GM12874 (cell line): ENCODE measurements around the gene PLXNA3.

Source experiments
- TF ChIP-seq, protein P1 (sequence below): IDR thresholded peaks from 2 replicates; pipeline ENCODE4 v1.5.1; 2011; ENCODE audit warnings: low read depth, mild to moderate bottlenecking, control low read depth, low read length, moderate library complexity; ENCODE audit not compliant: insufficient read depth

PLXNA3 gene

DNA sequence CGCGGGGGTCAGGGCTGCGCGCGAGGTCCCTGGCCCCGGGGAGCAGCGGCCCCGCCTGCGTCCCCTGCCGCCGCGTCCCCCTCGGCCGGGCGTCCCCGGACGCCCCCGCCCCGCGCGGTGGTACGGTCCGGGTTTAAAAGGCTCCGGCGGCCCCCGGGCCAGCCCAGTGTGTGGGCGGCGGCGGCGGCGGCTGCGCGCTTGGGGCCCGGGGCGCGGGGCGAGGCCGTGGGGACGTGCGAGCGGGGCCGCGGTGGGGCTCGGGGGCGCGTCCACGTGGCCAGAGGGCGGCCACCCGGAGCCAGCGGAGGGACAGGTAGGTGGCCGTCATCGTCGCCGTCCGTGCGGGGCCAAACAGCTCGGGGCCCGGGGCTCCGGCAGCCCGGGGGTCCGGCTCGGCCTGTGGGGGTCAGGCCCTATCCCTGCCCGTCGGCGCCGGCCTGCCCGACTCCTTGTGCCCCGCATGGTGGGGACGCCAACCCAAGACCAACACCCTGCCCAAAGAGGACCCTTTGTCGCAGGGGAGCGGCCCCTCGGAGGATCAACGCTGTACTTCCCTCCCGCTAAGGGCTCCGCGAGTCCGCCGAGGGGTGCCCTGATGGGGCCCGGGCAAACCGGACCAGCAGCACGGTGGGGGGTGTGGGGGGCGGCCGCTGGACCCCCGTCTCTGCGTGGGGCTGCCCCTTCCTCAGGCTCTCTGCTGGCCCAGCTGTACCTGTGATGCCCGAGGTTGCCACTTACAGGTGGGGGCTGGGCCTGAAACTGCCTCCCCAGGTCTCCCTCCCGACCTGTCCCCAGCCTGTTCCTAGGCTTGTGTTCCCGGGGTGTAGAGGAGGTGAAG is at the start of gene PLXNA3:
Gene PLXNA3, plus strand, starts transcription at position 166 of the 838 bp plus-strand sequence. CDS start 1,903 bp downstream, outside the sequence.
- TF ChIP-seq, protein P1, sequence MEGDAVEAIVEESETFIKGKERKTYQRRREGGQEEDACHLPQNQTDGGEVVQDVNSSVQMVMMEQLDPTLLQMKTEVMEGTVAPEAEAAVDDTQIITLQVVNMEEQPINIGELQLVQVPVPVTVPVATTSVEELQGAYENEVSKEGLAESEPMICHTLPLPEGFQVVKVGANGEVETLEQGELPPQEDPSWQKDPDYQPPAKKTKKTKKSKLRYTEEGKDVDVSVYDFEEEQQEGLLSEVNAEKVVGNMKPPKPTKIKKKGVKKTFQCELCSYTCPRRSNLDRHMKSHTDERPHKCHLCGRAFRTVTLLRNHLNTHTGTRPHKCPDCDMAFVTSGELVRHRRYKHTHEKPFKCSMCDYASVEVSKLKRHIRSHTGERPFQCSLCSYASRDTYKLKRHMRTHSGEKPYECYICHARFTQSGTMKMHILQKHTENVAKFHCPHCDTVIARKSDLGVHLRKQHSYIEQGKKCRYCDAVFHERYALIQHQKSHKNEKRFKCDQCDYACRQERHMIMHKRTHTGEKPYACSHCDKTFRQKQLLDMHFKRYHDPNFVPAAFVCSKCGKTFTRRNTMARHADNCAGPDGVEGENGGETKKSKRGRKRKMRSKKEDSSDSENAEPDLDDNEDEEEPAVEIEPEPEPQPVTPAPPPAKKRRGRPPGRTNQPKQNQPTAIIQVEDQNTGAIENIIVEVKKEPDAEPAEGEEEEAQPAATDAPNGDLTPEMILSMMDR: no peak

DNA sequence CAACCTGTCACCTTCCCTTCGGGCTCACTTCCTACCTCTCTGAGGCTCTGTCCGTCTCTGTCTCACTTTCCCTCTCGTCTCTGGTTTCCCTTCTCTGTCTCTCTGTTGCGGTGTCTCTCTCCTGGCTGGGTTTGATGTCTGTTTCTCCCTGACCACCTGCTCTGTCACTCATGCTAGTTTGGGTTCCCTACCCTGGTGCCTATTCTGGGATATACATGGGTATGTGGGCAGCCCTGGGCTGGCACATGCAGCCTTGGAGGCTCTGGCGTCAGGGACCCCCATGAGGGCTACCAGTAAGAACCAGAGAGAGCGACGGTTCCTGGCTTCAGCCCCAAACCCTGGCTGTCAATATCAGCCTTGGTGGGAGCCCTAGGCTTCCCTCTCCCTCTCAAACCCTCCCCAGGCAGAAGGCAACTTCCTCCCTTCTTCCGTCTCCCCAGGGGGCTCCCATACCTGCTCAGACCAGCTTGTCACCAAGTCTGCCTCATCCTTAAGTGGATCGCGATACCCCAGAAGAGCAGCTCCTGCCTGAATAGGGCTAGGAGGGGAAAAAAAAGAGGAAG is 49.3 kb upstream of the PLXNA3 start:
- TF ChIP-seq, protein P1: no peak

DNA sequence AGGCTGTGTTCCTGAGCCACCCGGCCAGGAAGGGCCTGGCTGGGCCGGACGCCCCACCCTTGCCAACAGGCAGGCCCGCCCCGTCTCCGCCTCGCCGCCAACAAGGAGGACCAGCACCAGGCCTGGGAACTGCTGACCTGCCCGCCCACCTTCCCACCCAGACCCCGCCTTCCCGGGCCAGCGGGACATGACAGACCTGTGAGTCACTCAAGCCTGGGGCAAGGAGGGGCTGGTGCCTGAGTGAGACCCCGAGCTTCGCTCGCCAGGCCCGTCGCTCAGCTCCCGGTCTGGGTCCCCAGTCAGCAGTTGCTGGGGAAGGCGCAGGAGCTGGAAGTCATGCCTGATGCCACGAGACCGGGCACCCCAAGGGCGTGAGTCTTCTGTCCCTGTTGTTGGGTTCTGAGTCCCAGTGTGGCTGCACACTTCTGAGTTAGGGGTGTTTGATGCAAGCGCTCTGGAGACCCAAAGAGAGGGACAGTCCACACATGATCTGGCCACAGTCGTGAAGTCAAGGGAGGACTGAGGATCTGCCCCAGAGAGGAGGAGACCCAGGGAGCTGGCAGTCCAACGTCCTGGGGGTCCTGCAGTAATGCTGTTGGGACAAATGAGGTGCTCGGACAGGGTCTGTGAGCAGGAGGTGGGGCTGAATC is 48.7 kb upstream of the PLXNA3 start, which contains the start of gene DNASE1L1:
Gene DNASE1L1, minus strand, starts transcription at position 33 of the 650 bp plus-strand sequence. CDS start 3,686 bp downstream, outside the sequence.
- TF ChIP-seq, protein P1: no peak

DNA sequence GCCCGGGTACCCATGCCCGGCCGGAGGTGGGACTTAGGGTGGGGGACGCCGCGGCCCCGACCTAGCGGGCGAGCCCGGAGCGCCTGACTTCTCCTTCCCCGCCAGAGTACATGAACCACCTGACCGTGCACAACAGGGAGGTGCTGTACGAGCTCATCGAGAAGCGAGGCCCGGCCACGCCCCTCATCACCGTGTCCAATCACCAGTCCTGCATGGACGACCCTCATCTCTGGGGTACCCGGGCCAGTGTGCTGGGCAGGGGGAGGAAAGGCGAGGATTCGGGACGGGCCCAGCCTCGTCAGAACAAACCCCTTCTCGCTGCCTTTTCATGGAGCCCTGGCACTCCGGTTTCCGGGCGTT is 46.1 kb upstream of the PLXNA3 start:
- TF ChIP-seq, protein P1: no peak

DNA sequence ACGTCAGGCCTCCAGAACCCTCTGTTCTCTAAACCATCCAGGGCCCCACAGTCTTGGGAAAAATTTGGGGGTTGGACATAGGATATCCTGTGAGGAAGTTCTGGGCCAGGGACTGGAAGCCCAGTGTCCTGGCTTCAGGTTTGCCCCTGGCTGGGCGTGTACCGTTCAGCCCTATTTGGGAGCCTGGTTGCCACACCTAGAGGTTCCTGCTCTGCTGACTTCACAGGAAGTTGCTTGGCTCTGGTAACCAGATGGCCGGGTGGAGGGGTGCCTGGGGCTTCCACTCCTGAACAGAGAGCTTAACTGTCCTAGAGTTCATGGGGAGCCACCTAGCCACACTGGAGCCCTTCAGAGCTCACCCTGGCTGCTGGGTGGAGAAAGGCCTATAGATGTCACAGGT is 45.6 kb upstream of the PLXNA3 start:
- TF ChIP-seq, protein P1: no peak

DNA sequence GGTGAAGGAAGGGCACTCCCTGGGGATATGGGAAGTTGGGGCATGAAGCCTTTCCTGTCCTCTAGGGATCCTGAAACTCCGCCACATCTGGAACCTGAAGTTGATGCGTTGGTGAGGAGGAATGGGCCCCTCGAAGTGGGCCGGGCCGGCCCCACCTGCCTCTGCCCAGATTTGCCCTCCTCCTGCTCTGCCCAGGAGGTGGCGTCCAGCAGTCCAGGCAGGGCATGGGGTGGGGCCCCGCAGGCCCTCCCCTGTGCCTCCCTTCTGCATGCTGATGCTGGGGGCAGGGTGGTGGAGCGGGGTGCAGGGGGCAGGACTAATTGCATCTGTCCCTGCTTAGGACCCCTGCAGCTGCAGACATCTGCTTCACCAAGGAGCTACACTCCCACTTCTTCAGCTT is 44.9 kb upstream of the PLXNA3 start:
- TF ChIP-seq, protein P1: no peak

DNA sequence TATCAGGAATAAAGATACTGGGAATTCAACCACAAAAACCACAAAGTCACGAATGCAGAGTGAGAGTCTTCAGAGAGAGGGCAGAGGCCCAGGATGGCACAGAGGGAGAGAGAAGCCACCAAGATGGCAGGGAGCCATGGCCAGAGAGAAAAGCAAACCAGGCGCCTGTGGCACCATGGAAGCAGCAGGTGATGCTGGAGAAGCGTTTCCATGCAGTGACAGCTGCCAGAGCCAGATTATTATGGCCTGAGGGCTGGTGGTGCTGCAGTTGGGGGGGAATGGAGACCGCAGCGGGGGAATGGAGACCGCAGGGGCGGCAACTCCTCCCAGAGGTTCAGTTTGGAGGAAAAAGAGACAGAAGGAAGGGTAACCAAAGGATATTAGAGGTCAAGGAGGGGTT is 40.9 kb upstream of the PLXNA3 start:
- TF ChIP-seq, protein P1: no peak
